Non-pigmented ciliary epithelial cell (primary cell): ENCODE results near the gene SRGAP2C.
"Not testable (repeated sequence)": the region's sequence is repeated elsewhere in the genome, so short reads cannot be mapped to it uniquely, and the experiment has no call there.

ENCODE experiments used
- DNase-seq: peaks from one replicate; pipeline ENCODE4 v3.0.0-alpha.2; 2010; ENCODE audit warnings: low read depth

The SRGAP2C gene

DNA sequence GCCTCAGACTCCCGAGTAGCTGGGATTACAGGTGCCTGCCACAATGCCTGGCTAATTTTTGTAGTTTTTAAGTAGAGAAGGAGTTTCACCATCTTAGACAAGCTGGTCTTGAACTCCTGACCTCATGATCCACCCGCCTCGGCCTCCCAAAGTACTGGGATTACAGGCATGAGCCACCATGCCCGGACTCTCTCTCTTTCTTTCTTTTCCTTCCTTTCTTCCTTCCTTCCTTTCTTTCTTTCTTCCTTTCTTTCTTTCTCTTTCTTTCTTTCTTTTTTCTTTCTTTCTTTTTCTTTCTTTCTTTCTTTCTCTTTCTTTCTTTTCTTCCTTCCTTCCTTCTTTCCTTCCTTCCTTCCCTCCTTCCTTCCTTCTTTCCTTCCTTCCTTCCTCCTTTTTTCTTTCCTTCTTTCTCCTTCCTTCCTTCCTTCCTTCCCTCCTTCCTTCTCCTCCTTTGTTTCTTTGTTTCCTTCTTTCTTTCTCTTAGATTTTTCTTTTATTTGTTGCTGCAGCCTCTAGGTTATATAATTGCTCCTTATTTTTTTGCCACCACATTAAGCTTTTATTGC is 234.4 kb downstream of the SRGAP2C start:
- not testable (repeated sequence) for DNase-seq

DNA sequence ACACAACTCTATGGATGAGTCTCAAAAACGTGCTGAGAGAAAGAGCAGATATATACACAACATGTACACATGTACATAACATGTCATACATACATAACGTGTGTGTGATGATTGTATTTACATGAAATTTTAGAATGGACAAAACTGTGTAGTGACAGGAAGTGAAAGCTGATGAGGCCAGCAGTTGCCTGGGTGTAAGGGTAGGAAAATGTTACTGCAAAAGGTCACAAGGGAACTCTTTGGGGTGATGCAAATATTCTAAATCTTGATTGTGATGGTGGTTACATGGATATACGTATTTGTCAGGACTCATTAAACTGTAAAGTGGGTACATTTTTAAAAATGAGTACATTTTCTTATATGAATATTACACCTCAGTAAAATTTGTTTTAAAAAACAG is 236.7 kb downstream of the SRGAP2C start:
- DNase-seq, result not testable (repeated sequence)

DNA sequence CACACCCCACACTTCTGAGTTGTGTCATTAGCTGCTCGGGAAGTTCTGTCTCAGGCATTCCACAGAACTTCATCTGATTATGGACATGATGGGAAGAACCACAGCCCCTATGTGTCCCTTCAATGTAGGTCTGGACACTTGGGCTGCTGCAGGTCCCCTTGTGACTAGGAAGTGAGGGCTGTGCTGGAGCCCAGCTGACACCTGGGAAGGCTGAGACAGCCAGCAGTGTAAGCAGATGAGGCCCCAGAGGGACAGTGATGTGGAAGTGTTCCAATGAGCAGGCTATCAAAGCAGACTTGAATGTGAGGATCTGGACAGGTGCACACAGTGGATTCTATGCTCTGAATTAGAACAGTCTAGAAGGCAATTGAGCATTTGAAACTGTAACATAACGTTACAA is 239.2 kb downstream of the SRGAP2C start:
- DNase-seq, result not testable (repeated sequence)

DNA sequence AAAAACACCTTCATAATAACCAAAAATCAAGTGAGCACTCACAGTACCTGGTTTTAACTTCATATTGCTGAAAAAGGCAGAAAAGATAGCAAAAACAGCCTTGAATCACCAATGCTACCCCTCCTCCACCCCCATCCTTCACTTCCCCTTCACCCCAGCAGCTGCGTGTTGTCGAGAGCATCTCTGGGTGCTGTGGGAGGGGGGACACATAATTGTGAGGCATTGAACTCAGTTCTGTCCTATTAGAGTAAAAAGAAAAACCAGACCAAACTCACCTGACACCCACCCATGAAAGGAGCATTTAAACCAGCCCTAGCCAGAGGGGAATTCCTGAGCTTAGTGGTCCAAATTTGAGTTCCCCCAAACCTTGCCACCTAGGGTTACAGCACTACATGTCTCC is 248.7 kb downstream of the SRGAP2C start:
- not testable (repeated sequence) for DNase-seq

DNA sequence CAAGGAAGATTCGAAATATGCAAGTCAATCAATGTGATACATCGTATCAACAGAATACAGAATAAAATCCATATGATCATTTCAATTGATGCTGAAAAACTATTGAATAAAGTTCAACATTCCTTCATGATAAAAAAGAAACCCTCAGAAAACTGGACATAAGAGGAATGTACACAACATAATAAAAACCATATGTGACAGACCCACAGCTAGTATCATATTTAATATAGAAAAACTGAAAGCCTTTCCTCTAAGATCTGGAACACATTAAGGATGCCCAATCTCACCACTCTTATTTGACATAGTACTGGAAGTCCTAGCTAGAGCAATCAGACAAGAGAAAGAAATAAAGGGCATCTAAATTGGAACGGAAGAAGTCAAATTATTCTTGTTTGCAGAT is 254.1 kb downstream of the SRGAP2C start:
- not testable (repeated sequence) for DNase-seq

GRCh38 chr1:121440993-121441392 is 256.2 kb downstream of the SRGAP2C start:
- DNase-seq, result no peak
